ENCODE data around the gene NKX2-3.

NKX2-3 gene

DNA sequence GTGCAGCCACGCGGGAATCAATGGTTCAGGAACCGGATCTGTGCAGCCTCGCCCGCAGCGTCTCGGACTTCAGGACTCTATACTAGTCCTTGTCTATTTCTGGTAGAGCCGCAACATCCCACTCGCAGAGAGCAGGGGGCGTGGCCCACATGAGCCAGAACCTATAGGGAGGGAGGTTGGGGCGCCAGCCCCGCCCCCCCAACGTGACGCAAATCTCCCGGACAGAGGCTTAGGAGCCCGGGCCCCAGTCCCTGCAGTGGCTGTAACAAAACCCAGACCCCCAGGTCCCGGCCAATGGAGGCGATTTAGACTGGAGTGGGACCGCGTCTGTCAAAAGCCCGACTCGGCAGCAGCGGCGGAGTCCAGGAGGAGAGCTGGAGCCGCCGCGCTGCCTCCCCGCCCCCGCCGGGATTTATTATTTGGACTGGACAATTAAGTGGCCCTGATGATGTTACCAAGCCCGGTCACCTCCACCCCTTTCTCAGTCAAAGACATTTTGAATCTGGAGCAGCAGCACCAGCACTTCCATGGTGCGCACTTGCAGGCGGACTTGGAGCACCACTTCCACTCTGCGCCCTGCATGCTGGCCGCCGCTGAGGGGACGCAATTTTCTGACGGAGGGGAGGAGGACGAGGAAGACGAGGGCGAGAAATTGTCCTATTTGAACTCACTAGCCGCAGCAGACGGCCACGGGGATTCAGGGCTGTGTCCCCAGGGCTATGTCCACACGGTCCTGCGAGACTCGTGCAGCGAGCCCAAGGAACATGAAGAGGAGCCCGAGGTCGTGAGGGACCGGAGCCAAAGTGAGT lies at the start of gene NKX2-3:
Gene NKX2-3, plus strand, starts transcription at position 256 of the 809 bp plus-strand sequence. Its CDS starts 190 bp downstream, at position 446.
- no peak for DNase-seq

DNA sequence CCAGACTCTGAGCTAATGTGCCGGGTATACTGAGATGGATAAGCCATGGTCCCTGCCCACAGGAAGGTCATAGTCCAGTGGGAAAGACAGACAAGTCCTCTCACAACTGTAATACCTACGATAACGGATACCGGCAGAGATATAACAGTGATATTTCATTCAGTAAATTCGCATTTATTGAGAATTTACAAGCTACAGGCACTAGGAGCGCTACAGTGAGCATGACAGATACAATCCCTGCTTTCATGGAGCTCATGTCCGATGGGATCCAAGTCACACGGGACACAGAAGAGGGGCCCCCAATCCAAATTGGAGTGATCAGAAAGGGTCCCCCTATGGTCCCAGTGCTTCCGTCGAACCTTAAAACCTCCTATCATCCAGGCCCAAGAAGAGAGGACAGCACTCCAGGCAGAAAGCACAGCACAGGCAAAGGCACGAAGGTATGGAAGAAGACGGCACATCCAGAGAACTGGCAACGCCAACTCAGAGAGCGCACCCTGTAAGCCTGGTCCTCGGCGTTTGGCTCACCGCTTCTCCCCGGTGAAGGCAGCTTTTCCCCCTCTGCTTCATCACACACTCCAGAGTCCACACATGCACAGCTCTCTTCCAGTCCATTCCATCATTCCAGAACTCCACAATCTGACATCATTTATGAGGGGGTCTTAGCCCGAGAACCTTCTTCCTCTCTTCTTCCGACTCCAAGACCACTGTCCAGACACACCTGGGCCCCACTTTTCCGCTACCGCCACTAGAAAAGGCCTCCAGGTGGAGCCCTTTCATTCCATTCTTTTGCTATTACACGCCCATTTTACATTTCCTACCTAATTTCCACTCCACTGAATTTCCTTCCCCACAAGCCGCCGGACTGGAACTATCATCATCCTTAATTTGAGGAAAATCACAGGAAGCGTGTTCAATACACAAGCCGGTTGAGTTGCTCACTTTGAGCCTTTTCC lies 47.8 kb upstream of the NKX2-3 start:
- DNase-seq = no peak

DNA sequence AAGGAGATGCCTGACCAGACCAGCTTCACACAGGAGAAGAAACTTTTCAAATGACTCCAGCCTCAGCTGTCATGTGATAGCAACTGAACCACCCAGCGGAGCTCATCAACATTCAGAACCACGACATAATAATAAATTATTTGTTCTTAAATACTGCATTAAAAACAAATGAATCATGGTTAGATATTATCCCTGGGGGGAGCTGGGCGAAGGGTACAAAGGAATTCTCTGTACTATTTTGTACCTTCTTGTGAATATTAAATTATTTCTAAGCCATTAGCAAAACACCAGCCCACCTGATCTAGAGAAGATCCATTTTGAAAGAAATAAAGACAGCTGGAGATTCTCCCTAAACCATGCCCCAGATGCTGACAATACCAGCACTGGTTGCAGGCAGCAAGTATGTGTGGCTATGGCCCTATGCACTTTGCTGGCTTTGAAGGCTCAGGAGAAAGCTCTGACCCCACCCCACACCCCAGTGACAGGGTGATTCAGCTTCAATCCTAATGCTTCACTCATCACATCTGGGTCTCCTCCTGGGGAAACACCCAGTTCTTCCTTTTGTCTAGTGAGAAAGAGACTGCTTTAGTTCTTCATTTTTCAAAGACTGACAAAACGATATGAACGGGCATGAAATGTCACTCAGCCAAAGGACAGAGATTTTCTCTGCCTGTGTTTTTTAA lies 45.5 kb upstream of the NKX2-3 start:
- DNase-seq = no peak

DNA sequence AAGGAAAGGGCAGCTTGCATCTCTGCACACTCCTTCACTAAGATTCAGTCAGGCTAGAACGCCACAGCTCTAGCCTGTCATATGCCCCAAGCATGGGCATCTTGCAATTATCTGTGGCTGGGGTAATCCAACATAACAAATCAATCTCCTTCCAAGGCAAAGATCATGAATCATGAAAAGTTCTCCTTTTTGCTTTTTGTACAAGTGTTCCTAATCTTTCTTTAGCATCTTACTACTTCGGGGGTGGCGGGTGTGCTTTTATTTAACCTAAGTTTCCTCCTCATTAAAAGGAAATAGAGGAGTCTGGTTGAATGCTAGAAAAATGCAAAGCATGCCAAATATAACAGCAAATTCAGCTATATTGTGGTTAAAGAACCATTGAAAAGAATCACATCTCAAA lies 43.5 kb upstream of the NKX2-3 start:
- DNase-seq = no peak

DNA sequence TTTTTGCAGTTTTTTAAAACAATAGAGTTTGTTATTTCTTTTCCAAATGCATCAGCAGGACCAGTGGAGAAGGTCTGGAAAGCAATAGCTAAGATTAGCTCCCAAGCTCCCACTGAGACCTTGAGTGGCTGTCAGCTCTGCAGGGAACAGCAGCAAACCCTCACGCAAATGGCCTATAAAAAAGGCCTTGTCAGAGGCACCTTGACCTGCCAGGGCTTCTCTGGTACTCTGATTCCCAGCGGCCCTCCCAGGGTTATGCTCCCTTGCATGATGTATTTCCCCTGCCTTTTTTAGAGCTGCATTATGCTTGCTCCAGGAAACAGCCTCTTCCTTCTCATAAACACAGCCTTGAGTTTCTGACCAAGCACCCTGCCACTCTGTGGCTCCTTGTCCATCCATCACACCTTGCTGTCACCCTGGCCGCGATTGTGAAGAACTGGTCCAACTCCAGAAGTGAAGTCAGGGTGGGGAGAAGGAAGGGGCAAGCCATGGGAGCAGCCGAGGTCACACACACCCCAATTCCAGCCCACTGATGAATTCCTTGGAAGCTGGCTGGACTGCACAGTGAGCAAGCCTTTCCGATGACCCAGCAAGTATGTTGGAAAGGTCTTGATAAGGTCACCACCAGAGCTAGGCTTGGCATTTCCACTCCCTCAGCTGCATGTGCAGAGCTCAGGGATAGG lies 35.3 kb upstream of the NKX2-3 start:
- DNase-seq = no peak

DNA sequence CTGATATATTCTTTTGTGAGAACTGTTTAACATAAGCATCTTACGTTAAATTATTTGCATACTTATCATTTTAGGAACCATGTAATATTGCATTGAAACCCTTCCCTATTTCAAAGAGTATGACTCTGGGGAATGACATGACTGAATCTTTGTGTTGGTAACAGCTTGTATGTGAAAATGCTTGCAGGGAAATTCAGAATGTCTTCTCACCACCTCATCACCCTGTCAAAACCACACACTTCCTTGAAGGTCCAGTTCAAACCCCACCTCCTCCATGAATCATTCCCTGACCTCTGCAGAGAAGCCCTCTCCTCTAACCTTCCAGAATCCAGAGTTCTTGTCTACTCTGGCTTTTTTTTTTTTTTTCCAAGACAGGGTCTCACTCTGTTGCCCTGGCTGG lies 26.3 kb upstream of the NKX2-3 start:
- DNase-seq = no peak

DNA sequence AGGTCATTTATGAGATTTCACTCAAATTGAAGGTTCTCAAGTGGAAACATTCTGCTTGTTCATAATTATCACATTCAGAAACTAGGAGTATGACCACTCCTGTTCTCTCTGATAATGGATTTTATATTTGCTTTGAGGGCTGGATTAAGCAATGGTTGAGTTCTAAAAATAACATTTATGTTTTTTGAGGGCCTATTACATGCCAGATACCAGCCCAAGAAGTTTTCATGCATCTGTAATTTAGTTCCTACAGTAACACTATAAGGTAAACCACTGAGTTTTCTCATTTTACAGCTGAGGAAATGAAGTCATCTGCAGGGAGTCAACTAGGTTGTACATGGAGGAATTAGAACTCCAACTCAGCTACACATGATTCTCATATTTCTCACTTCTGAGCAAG lies 25.5 kb upstream of the NKX2-3 start:
- no peak for DNase-seq

DNA sequence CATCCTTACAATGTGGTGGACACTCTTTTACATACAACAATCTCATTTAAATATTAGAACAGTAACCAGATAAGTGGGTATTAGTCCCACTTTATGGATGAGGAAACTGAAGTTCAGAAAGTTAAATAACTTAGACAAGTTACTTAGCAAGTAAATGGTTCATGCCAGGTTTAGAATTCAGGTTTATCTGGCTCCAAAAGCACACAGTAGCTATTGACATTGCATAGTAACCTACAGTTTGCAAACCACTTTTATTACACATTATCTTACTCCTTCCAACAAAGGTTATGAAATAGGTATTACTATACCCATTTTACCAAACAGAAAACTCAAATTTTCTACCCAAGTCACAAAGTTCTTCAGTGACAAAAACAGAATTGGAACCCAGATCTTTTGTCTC lies 19.7 kb upstream of the NKX2-3 start:
- DNase-seq = no peak

DNA sequence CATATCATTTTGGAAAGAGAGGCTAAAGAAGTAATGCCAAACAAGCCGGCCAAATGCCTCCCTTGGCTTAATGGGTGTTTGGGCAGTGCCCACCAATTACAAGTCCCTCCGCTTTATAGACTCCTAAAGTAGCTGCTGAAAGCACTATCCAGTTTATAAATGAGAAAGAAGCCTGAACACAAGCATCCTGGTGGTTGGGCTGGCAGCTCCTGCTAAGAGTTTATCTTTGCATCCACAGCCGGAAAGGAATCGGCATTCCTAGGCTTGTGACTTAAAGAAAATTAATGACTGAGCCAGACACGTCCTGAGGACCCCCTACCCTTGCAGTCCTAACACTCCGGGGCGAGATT lies 13.1 kb upstream of the NKX2-3 start:
- DNase-seq = no peak

DNA sequence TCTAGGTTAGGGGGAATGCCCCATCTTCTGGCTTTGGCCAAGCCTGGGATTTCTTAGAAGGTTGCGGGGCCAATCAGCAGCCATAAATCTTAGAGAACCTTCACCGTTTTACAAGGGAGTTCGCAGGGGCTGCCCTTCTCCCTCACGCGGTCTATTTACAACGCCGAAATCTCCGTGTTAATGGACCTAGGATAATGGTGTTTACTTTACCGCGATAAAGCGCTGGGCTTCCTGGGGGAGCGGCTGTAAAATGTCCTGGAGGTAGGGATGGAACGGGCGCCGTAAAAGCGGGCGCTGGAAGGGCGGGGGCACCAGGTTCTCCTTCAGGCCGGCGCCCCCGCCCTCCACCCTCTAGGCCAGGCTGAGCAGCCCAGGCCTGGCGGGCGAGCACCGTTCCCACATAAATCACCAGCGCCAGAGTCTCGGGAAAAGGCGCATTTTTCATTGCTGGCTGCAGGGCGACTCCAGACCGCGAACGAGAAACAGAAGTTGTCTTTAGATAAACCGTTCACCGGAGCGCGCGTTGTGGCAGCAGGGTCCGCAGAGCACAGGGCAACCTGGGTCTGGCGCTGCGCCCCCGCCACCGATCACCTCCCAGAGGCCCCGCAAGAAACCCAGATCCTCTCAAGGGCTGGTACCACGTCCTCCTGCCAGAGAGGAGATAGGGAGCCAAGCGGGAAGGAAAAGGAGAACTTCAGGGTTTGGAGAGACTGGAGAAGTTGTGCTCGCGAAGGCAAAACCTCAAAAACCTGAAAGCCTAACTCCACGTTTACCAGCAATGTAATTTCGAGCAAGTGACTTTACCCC lies 12.5 kb upstream of the NKX2-3 start:
- no peak for DNase-seq

DNA sequence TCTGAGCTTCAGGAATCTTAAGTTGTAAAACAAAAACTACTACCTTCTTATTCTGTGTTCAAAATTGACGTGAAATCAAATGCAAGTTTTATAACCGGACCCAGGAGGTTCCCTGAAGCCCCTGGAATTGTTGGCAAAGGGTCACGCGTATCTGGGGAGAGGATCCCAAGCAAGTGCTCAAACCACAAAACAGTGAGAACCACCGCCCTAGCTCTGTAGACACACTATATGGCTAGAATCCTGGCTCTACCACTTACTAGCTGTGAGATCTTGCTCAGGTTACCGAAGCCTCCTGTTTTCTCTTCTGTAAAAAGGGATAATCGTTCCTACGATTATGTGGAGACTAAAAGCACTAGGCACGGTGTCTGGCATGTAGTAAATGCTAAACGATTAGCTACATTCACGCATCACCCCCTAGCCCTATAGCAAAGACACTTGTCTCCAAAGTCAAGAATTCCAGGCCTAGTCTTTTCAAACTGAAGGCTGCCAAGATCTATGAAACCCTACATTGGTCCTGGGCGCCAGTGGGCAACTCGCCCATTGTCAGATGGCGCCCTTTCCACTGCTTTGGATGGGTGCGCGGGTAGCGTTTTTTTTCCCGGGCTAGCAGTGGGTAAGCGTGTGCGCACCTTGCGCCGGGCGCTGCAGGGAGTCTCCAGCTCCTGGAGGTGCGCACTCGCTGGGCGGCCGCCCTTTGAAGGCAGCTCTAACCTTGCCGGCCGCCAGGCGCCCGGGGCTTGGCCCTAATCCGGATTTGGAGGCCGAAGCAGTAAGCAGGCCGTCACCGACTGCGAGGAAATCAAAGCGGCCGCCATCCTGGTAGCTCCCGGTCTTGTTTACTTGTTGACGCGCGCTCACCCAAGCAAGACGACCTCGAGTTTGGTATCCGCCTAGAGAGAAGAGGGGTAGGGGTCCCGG lies 11.6 kb upstream of the NKX2-3 start:
- DNase-seq = no peak

DNA sequence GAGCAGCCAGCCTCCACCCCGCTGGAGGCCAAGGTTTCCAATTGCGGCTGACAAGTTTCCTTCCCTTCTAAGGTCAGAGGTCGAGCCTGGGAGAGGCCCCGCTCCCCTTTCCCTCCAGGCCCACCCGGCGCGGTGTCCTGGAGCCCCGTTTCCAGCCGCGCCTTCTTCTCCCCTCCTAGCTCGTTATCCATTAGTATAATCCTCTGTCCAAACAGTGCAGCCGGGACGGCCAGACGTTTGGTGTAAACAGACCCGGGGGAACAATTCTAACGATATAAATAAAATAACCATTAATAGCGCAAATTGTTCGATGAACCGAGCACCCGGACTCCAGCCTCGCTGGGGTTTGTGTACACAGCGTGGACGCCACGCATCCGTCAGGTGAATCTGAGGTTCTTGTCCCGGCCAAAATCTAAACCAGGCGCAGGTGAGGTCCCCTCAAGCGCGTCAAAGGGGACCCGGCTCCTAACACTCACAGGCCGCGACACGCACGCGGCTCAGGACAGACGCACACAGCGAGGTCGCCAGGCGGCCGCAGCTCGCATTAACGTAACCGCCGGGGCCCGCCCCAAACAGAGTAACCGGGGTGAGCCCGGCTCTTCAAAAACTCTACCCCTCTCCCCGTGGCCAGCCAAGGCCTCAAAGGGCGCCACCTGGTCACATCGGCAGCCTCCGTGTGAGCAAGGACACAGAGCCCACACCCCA lies 10.8 kb upstream of the NKX2-3 start:
- DNase-seq = no peak

DNA sequence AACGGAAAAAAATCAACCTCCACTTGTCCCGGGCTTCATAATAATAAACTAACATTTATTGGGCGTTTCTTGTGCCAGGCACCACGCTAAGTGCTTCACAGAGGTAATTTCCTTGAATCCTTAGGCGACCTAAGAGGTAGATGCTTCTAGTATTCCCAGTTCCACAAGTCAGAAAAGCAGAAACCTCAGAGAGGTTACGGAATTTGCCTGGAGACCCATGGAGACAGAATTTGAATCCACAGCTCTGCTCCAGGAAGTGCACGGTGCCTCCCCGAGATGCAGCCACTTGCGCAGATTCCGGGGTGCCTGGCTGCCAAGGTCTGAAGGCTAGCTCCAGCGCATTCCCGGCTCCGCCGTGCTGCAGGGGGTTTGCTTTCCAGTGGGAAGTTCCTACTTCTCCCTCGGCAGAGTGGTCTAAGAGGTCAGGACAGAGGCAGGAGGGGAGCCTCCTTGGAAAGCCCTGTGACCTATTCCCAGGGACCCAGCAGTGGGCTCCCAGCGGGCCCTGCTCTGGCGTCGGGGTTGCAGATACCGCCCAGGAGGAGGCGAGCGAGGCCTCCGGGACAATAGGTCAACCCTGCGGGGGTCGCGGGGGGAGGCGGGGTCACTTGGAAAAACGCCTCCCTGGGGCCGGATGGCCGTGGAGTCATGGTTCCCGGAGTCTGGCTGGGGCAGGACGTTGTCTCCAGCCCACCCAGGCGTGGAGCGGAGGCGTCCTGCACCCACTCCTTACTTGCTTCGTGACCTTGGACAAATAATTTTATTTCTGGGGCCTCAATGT lies 10.1 kb upstream of the NKX2-3 start:
- DNase-seq = no peak

DNA sequence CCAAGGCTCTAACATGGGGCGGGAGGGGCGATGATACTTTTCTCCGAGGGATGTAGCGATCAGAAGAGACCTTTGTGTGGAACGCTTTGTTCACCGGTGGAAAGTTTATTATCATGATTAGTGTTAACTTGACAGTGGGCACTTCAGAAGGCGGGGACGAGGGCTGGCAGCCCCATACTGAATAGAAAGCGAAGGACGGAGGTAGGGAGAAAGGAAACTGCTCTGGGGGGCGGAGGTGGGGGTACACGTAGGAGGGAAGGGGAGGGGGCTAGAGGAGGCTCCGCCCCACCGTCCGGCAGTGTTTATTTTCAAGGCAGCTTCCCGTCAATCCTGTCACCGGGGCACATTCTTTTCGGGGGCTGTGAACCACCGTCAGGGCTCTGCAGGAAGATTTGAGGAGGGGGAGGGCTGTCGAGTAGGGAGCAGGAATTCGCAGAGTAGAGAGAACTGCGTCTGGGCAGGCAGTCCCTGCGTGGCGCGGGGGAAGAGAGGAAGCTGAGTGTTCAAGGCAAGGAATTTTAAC lies 9.4 kb upstream of the NKX2-3 start:
- no peak for DNase-seq

DNA sequence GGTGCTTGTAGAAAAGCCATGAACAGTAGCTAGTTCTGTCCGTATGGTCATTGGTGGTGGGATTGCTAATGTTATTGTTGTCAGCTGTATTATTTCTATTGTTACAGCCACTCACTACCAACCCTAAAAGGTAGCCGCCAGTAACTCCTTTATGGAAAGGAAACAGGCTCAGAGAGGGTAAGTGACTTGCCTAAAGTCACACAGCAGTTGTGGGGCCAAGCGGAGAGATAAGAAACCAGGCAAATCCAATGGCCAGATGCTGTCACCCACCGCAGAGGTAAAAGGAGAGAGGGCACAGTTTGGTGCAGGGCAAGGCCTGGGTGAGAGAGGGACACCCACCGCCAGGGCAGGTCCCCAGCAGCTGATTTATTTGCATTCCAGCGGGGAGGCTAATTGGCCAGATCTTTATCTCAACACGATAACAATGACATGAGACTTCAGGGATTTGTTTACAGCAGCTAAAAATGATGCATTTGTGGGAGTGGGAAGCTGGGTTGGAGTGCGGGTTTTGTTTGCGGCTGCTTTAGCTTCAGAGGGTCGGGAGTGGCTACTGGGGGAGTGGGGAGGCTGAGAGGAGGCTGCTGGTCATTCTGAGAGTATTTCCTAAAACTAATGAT lies 8.6 kb upstream of the NKX2-3 start:
- DNase-seq = no peak

DNA sequence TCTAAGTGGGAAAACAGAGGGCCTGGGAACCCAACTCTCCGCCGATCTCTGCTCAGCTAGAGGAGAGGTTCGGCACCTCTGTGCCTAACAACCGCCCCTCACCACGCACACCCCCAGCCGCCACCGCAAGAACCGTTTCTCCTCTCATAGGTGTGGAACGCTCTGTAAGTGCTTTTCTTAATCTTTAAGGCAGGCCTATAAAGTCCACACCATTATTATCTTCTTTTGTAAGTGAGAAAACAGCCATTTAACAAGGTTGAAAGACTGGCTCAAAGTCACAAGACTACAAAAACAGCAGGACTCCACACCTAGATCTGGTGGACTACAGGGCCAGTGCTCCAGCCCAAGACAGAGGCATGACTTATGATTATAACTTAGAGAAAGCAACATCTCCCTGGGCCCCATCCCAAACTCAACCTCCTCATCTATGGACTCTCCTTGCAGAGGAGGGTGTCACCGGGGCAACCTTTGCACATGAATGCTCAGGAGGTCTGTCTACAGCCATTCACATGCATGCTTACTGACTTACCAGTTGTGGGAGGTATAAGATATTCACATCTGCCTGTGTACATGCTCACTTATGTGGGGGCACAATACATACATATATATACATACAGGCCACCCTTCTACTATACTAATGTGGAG lies 7.9 kb upstream of the NKX2-3 start:
- no peak for DNase-seq

DNA sequence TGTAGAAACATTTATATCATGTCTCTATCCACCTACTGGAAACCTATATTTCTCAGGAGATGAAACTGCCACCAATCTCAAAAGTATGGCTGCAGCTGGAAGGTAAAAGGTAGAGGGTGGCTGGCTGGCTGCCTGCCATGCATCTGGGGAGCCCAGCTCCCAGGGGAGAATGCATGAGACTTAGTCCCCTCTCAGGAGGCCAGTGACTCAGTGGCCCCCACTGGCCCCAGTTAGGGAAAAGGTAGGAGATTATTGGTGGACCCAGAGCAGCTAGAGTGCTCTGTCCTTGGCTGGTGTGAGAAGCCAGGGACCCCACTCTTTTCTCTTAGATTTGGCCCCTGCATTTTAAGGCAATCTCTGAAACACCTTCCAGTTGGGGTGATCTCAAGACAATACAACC lies 6.8 kb upstream of the NKX2-3 start:
- DNase-seq = no peak

DNA sequence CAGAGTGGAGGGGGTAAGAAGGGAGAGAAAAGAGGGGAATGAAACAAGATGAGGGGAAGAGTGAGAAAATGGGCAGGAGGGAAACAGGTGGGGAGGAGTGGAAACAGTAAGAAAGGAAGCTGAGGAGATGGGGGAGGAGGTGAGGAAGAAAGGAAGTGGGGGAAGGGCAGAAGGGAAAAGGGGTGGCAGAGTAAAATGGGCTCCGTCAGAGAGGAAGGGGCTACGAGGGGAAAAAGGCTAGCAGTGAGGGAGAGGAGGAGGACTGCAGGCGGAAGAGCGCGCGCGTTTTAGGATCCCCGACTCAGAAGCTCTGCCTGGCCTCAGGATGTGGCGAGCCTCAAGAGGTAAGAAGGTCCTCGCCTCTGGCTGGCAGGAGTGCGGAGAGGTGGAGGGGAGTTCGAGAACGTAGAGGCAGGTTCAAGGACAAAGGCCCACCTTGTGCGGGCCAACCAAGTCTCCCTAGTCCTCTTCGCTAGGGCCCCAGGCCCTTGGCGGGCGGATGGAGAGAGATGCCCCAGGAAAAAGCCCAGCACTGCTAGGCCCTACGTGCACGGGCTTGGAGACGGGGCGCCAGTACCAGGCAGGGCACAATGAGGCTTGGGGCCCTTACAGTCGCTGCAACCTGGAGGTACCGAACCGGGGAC lies 5.8 kb upstream of the NKX2-3 start:
- DNase-seq = no peak

Measured in activated gamma-delta T cell treated with Interleukin-2 at 50 U/mL for 16 hours (primary cell).